GM18909 (cell line): ENCODE measurements around the gene WDR74.
"Not testable (repeated sequence)": the region's sequence is repeated elsewhere in the genome, so short reads cannot be mapped to it uniquely, and the experiment has no call there.

Experiments
- ATAC-seq: cut with Tn5 transposase; IDR thresholded peaks from one replicate; pipeline ENCODE4 v1.9.1; 2021; ENCODE audit warnings: mild to moderate bottlenecking; ENCODE audit not compliant: unreplicated experiment, poor library complexity

The WDR74 gene

DNA sequence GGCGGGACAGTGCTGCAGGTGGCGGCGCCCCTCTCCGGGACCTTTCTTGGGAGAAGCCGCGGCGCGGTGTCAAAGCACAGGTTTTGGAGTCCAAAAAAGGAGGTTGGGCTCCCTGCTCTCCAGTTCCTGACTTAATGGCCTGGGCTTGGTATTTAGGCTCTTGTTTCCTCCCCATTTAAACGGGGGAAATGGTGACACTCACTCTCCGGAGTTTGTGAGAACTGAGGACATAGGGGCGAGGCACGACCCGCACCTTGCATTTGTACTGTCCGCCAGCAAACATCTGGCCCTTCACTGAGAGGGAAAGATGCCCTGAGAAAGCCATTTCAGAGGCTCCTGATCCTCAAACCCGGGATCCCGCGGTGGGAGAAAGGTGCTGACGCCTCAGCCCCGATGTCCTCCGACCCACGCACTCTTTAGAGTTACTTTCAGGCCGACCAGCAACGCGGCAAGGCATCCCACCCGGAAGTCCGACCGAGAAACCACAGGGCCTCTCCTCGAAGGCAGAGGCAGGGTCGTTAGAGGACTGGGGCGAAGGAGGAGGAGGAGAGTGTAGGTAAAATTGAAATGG is 2.9 kb upstream of the WDR74 start:
- no peak for ATAC-seq

DNA sequence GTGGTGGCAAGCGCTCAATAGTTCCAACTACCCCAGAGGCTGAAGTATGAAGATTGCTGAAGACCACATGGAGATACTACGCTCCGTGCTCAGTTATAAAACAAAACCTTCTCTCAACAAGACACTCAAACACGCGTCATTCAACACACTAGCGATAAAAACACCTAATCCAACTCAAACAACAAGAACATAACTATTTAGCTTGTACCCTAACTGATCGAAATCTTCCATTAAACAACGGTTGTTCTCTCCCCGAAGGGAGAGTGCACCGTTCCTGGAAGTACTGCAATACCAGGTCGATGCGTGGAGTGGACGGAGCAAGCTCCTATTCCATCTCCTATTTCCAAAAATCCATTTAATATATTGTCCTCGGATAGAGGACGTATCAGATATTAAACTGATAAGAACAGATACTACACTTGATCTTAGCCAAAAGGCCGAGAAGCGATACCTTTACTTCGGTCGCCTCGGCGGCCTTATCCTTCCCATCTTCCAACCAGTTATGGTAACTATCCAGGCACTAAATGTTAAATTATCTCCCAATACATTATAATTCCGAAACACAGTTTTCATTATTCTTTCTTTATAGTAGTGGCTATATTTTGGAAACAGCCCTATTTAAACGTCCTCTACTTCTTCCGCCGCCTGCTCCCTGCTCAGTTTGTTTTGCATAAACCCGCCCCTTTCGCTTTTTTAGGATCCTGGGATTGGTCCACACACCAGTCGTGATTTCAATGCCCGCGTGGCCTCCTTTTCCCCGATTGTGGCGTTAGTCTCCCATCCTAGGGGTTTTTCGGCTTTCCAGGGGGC is 2.2 kb upstream of the WDR74 start:
- ATAC-seq, result peak; percentile 61

DNA sequence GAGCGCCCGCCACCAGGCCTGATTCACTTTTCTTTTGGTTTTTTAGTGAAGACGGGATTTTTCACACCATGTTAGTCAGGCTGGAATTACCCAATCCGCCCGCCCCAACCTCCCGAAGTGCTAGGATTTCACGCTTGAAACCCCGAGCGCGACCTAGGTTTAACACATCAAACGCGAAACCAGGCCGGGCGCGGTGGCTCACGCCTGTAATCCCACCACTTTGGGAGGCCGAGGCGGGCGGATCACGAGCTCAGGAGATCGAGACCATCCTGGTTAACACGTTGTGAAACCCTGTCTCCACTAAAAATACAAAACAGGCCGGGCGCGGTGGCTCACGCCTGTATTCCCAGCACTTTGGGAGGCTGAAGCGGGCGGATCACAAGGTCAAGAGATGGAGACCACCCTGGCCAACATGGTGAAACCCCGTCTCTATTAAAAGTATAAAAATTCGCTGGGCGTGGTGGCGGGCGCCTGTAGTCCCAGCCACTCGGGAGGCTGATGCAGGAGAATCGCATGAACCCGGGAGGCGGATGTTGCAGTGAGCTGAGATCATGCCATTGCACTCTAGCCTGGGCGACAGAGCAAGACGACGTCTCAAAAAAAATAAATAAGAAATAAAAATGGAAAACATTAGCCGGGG is 1.5 kb upstream of the WDR74 start:
- peak; percentile 3 for ATAC-seq

DNA sequence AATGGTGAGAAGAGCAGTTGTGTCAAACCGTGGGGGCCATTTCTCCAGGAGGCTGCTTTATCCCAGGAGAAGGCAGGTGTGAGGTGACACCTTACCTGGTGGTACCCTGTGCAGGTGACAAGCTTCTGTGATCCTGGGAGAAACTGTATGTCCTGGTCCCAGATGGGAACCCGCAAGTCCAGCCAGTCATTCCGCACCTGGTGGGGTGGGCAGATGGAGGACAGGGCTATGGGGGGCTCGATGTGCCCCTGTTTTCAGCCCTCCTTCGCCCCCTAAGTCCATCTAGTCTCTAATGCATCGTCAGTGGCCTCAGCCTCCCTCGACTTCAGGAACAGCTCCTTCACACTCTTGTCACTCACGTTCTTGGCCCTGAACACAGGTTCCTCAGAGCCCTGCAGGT is 4.1 kb downstream of the WDR74 start:
- no peak for ATAC-seq

DNA sequence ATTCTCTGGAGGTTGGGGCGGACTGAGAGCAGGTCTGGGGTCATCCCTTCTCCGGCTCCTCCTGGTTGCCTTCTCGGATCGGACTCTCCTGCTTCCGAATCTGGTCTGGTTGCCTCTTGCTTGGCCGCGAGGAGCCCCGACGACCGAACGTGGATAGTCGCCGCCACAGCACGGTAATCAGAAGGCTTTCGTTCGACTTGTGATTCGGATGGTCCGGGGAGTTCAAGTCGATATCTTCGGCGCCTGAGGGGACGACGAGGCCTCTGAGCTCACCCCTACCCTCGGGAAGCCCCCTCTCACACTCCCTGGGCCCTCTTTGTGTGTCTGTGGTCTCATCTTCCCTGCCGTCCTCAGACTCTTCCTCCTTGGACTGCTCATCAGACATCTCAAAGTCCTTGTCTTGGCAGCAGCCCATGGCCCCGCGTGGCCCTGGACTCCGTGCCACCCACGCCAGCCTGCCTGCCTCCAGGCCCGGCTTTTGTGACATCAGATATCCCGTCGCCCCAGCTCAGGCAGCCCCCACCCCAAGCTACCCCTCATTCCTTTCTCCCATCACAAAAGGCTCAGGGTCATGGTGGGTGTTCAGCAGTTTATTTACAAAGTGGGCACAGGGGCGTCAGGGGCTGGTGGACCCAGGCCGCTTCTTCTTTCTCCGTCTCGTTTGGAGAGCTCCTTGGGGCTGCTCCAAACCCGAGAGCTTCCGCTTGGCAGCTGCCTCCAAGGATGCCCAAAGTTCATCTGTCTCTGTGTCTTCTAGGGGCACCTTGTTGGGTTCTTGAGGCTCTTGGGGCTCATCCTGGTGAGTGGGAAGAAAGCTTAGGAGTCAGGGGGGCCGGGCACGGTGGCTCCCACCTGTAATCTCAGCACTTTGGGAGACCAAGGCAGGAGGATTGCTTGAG is 6.8 kb downstream of the WDR74 start, which contains the start of gene TEX54:
Gene TEX54 (minus strand): TSS at position 506 of the 899 bp plus-strand sequence.
- peak; percentile 16 for ATAC-seq

DNA sequence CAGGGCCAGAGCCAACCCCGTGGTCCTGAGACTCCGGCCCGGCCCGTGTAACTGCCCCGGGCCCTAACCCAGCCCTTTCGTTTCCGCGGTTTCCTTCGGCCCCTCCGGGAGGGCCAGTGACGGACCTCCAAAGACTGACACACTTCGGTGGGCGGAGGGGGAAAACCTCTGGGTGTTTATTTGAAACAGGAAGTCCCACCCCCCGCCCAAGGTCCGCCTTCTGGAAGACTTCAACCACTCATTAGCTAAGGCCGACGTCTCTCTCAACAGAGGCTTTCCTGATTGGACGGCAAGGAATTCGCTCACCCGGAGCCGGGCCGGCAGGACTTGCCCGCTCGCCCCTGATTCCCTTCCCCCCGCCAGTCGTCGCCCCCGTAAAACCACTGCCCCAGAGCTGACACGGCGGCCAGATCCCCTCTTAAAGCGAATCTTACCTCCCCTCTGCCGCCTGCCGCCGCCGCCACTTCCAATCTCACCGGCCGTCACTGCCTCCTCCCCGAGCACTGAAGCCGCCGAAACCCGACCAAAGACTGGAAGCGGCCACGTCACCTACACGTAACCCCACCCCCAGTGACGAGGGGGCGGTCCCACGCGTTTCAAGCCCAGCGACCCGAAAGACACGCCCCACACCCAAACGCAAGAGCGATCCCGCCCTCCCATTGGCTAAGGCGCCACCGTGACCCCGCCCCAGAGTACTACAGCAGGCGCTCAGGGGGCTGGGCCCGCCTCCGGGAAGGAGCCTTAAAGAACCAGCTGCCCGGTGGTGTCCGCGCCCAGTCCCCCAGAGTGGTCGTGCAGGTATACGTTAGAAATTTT is 7.7 kb downstream of the WDR74 start, which contains the start of gene STX5:
Gene STX5 (minus strand): TSS at position 532 of the 816 bp plus-strand sequence. CDS start 808 bp downstream, outside the sequence.
- peak; percentile 86 for ATAC-seq

DNA sequence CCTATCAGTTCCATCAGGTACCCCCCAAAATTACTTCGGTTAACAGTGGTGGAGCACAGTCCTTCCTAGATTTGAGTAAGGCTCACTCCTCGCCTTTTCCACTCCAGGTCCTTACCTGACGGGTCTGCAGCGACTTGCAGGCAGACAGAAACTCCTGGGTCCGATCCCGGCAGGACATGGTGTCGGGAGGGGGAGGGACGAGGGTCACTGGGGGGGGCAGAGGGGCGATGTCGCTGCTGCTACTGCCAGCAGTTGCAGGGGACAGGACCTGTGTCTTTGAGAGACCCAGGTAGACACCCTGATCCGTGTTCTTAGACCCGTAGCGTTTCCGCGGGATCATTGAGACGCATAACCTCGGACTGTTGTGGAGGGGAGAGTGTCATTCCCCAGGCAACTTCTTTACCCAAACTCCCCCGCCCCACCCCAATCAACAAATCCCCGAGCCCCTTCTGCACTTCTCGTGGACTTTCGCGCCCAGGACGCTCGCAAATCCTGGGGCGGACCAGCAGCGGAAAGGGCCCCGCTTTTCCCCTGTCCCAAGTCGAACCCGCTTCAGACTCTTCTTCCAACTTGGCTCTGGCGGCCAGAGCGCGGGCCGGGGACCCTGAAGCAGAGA is 8.4 kb downstream of the WDR74 start:
- ATAC-seq, result no peak

DNA sequence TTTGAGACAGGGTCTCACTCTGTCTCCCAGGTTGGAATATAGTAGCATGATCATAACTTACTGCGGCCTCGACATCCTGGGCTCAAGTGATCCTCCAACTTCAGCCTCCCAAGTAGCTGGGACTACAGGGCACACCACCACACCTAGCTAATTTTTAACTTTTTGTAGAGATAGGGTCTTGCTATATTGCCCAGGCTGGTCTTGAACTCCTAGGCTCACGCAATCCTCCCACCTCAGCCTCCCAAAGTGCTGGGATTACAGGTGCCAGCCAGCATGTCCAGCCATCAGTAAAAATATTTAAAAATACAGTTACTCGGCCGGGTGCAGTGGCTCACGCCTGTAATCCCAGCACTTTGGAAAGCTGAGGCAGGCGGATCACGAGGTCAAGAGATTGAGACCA is 11.3 kb downstream of the WDR74 start:
- not testable (repeated sequence) for ATAC-seq

DNA sequence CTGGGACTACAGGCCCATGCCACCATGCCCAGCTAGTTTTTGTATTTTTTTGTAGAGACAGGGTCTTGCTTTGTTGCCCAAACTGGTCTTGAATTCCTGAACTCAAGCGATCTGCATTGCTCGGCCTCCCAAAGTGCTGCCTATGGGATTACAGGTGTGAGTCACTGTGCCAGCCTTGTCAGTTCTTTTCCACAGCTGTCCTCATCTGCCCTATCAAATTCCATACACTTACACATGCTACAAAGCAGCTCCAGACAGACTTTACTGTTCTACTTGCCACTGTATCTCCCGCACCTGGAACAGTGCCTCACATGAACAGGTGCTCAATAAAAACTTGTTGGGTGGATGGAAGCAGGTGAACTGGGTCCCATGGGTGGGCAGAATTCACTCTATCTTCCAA is 15.7 kb downstream of the WDR74 start:
- no peak for ATAC-seq

DNA sequence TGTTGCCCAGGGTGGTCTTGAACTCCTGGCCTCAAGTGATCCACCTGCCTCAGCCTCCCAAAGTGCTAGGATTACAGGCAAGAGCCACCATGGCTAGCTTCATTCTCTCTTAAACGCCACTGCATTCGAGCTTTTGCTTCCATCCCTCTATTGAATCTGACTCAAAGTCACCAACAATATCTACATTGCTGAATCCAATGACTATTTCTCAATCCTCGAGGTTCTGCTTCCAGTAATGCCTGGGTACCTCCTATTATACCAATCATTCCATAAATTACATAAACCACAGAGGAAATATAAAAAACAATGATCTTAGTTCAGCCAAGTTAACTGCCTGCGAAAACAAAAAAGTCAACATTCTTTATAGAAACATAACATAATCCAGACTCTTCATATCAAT is 22.3 kb downstream of the WDR74 start:
- no peak for ATAC-seq

DNA sequence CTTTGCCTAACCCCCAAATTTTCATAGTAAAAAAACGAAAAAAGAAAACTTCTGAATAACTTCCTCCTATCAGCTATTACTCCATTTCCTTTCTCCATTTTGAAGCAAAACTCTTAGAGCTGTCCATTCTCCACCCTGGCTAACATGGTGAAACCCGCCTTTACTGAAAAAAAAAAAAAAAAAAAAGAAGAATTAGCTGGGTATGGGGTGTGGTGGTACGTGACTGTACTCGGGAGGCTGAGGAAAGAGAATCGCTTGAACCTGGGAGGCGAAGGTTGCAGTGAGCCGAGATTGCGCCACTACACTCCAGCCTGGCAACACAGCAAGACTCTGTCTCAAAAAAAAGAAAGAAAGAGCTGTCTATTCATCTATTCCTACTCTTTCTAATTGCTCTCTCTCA is 22.8 kb downstream of the WDR74 start:
- ATAC-seq, result no peak

DNA sequence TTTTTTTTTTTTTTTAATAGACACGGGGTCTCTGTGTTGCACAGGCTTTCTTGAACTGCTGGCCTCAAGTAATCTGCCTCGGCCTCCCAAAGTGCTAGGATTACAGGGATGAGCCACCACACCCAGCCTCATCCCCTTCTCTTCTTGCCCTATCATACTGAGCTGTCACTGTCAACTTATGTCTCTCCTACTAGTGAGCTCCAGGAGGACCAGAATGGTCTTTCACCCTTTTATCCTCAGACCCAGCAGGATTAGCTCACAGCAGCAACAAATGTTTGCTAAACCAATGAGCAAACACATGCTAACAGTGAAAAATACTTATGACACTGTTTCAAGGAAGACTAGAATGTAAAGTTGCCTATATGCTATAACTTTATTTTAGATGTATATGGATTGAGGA is 27.7 kb downstream of the WDR74 start:
- no peak for ATAC-seq

DNA sequence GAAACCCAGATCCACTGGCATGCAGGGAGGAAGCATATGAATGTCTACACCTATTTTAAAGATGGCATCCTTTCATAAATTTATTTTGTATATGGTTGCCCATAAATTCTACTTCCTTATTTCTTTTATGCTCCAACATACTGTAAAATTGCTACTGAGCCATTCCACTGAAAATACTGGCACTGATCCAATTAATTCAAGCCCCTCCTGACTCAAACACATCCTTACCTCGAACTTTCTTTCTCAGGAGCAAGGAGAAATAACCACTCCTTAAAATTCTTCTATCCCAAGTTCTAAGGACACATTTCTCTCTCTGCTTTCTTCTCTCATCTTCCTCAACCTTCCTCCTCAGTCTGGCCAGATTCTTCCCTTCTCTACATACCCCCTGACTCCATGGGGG is 28.6 kb downstream of the WDR74 start:
- no peak for ATAC-seq

DNA sequence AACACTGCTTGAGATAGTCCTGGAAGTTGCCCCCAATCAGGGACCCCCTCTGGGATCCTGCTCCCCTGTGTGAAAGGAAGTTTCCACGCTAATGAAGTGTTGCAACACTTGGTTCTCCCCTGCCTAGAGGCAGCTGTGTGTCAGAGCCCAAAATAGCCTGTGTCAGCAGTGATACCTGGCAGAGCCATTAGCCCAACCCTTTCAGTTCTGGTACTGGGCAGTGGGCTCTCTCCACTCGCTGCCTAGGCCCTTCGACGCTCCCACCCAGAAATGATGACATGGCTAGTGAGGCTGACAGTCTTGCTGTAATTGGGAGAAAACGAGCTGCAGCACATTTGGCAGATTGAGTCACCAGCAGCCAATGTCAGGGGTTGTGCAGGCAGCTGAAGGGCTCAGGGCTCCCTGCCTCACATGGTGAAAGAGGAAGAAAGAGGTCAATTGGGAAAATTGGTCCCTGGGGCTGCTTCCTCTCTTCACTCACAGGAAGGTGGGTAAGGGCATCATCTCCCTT is 32.7 kb downstream of the WDR74 start:
- no peak for ATAC-seq

DNA sequence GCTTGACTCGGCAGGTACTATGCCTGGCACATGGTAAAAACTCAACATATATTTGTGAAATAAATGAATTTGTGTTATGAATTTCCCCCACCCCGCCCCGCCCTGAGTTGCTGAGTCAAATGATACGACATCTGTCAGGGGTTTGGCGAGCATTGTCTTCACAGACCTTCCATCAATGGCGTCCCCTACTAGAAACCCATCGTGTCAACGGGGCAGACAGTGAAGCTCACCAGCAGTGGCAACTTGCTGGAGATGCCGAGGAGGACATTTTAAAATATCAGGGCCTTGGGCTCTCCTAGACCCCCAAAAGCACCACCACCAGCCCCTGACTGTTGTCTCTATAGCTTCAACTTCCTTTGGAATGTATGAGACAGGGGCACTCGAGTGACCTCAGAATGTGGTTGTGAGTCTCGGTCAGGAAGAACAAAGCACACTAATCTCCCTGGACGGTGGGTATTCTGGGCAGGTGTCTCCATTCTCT is 33.4 kb downstream of the WDR74 start:
- ATAC-seq, result no peak

DNA sequence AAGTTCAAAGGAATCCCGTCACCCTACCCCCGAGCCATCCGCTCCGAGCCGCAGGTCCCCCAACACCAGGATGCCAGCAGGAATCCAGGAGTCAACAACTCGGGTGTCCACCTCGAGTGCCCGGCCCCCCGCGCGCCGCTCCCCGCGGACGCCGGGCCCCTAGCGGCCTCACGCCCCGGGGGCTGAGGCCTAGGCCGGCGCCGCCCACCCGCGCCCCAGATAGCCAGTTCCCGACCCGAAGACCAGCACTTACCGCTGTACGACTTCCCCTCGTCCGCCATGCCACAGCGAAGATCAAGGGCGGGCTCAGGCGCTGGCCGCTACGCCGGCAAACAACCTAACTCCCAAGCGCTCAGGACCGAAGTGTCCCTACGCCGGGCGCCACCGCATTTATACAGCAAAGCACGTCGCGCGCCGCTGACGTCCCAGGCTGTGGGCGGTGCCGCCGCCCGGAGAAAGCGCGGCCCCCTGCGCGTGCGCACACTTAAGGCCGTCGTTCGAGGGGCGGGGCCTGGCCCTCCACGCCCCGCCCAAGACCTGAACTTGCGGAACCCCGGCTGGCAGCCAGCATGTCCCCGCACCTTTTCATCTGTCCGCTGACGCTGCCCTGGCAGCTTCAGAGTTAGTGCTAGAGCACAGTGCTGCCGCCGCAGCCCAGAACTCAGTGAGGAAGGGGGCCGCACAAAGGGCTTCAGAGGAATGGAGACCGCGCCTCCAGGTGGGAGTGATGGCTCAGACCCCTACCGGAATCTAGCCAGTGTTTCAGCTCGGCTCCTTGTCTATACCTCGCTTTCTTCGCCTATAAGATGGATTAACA is 34.1 kb downstream of the WDR74 start, which contains the start of gene NXF1:
Gene NXF1 (minus strand): TSS at position 365 of the 817 bp plus-strand sequence. CDS start 84 bp downstream, at position 281.
- ATAC-seq, result peak; percentile 83

DNA sequence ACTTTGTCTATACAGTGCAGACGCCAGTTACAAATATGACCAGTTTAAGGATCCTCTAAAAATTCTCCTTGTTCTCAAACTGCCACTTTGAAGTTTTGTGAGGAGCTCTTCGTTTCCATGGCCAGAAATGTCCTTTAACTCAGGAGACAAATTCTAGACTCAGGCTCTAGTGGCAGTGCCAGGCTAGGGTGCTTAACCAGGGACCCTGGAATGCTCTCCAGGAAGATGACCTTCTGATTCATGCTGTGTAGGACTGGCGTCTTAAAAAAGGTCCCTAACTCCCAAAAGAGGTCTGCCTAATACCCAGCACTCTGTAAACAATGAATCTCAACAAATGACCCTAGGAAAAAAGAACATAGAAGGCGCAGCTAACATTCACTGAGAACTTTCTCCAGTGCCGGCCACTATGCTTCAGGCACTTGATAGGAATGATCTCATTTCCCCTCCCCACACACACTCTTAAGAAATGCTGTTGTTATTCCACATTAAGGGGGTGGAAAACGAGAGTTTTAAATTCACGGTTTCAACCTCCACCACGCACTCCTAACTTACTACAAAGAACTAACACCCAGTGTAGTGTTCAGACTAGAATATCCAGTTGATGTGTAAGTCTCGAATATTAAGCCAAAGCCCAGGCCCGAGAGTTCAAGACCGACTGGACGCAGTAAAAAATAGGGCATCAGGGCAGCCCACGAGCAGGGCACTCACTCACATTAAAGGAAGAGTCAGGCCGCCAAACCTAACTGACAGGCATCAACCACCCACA is 34.9 kb downstream of the WDR74 start:
- ATAC-seq, result peak; percentile 3
